AG09309 (cell line): ENCODE data around the gene ADAMTSL4.

Experiments used
- DNase-seq: peaks from one replicate; pipeline ENCODE4 v3.0.0-alpha.2; 2010; ENCODE audit warnings: low read depth
- H3K4me3 ChIP-seq: 2 replicates; pipeline ENCODE4 v1.5.1; 2011; ENCODE audit warnings: mild to moderate bottlenecking, low read depth, low read length, moderate library complexity; ENCODE audit not compliant: control insufficient read depth
- CTCF ChIP-seq: IDR thresholded peaks from 2 replicates; pipeline ENCODE4 v1.5.1; 2011; ENCODE audit warnings: mild to moderate bottlenecking, low read depth, low read length, inconsistent platforms; ENCODE audit not compliant: insufficient read depth, control insufficient read depth; ENCODE audit errors: missing control alignments

ADAMTSL4 gene

DNA sequence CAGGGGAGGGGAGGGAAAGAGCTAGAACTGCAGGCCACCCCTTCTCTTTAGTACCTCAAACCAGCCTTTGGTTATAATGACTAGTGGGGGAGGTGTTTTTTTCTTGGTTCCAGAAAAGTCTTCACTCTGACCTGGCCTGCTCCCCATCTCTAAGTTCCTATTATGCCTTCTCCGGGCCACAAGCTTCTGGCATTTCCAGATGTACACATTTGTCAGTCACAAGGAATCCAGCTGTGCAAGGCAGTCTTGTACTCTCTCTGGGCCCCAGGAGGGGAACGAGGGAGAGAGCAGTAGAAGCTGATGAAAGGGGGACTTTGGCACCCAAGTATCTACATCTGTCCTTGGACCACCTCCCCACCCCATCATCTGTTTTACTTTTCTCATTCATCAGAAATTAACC, 36.4 kb upstream of the ADAMTSL4 start:
- no peak for DNase-seq
- H3K4me3 ChIP-seq = no peak overlapping the region
- TF ChIP-seq CTCF = no peak

DNA sequence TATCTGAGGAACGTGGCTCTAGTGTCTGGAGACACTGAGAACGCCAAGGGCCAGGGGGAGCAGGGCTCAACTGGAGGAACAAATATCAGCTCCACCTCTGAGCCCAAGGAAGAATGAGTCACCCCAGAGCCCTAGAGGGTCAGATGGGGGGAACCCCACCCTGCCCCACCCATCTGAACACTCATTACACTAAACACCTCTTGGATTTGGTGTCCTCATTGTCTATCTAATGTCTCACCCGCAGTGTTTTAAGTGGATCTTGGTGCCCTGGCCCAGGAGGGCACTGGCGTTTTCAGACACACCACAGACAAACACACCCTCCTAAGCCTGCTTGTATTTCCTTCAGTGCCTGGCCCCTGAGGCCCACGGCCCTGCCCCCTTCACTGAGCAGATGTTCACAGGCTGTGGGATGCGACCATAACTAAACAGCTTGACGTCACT, 35.8 kb upstream of the ADAMTSL4 start:
- H3K4me3 ChIP-seq = no peak overlapping the region
- no peak for TF ChIP-seq CTCF
- DNase-seq = no peak

DNA sequence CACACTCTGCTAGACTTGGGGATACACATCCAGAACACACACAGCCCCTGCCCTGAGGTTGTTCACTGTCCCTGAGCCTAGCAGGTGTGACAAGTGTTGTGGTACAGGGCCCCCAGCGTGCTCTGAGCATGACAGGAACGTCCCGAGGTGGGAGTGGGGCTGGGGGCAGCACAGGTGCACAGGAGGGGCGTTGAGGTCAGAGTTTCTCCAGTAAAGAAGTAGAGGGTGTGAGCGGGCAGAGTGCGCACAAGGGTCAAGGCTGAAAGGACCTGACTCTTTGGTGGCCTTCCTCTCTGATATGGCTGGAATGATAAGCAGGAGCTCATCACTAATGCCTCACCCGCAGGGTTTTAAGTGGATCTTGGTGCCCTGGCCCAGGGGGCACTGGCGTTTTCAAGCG, 34.9 kb upstream of the ADAMTSL4 start:
- no peak for DNase-seq
- no peak for TF ChIP-seq CTCF
- H3K4me3 ChIP-seq = no peak overlapping the region

DNA sequence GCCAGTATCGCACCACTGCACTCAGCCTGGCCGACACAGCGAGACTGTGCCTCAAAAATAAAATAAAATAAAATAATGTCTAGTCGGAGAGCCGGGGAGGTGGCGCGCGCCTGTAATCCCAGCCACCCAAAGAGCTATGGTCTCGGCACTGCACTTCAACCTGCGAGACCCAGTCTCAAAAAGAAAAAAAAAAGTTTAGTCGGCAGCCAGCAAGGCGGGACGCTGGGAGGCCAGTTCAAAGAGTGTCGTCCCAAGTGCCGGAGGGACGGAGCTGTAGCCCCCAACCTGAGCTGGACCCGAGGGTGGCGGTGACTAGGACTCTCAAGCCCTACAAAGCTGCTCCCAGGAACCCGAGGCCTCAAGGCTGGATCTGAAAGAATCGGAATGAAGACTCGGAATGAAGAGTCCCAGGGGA, 34.3 kb upstream of the ADAMTSL4 start:
- DNase-seq = no peak
- peak overlapping the region; percentile 74 for H3K4me3 ChIP-seq
- TF ChIP-seq CTCF = no peak

DNA sequence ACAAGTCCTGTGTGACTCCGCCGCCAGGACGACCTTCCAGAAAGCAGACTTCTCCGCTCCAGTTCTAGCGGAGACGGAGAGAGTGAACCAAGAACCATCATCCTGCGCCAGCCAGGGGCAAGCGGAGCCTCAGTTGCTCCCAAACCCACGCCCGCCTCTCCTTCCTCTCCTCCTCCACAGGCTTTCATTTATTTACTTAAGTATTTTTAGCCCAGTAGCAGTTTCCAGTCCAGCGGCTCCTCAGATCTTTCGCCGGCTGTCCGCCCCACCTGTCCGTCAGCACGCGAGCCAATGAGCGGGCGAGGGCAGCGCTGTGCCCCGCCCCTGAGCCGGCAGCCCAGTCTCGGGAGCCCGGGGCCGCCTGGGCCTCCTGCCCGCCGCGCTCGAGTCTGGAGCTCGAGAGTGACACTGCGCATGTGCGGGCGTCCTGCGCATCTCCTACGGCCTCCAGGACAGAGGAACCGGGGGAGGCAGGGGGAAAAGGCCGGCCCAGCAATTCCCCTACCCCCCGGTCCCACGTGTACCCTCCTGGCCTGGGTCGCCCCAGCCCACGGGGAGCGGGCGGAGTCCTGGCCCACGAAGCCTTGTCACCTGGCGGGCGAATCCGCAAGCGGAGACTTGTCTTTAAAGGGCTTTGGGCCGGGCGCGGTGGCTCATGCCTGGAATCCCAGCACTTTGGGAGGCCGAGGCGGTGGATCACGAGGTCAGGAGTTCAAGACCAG, 33.7 kb upstream of the ADAMTSL4 start, which contains the start of gene FALEC:
FALEC (plus strand) TSS at position 425 of the 722 bp plus-strand sequence.
- DNase-seq = peak; percentile 76
- H3K4me3 ChIP-seq = peak within 1 kb of the TSS; percentile 74
- TF ChIP-seq CTCF = no peak

DNA sequence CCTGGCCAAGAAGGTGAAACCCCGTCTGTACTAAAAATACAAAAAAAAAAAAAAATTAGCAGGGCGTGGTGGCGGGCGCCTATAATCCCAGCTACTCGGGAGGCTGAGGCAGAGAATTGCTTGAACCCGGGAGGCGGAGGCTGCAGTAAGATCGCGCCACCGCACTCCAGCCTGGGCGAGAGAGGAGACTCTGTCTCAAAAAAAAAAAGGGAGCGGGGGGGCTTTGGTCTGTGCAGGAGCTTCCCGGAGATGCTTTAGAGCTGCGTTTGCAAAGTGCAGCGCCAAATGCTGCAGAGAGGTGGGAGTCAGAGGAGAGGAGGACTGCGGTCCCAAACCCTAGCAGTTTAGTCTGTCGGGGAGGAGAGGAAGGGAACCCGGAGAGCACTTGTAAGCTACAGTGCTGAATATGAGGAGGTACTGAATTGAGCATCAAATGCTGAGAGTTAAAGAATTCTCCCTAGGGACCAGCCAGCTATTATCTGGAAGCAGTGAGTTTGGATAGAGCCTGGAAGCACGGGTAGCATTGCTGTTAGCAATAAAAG, 33.1 kb upstream of the ADAMTSL4 start:
- TF ChIP-seq CTCF = peak; percentile 12
- DNase-seq = no peak
- peak overlapping the region; percentile 74 for H3K4me3 ChIP-seq
